B cell (primary cell): ENCODE results near the gene NCAN. TPM values are rescaled to one million over a fixed set of nuclear protein-coding genes. Genes with fewer than 3 reads are reported as not detected.

ENCODE experiments used
- ATAC-seq: fragments of 200-7000 bp; cut with Tn5 transposase; one replicate; pipeline ENCODE4 v1.10.0; 2021; ENCODE audit warnings: low read depth, mild to moderate bottlenecking, moderate number of reproducible peaks, moderate library complexity
- CTCF ChIA-PET: fragments of 350-600 bp; sonication (Branson Sonifier 250); formaldehyde crosslinking; loops from one replicate; lab custom pipeline; 2021; ENCODE audit warnings: antibody characterized with exemption, inconsistent platforms; lab: Charles Lee
- POLR2A ChIA-PET: fragments of 350-600 bp; sonication (Branson Sonifier 250); formaldehyde crosslinking; loops from one replicate; lab custom pipeline; 2021; ENCODE audit warnings: antibody characterized with exemption; lab: Charles Lee
- DNase-seq: peaks from one replicate; pipeline ENCODE4 v3.0.0; 2013
- H2AFZ ChIP-seq: 2 replicates; pipeline ENCODE4 v1.6.1; 2012; ENCODE audit warnings: mild to moderate bottlenecking, low read depth, low read length; ENCODE audit not compliant: insufficient read depth, poor library complexity, severe bottlenecking
- H3K27ac ChIP-seq, 2 donors: 1 replicate in 1 of 2; 2 replicates in 1 of 2; pipeline ENCODE4 v1.5.1; 2012 to 2013; ENCODE audit warnings: low read length in 2 of 2, mild to moderate bottlenecking in 2 of 2, moderate library complexity in 1 of 2
- H3K27me3 ChIP-seq, 4 experiments: fragments of 200-600 bp in 1 of 4; sonication (generic) in 1 of 4; replicated peaks in 1 of 4; 1 replicate in 2 of 4; 2 replicates in 2 of 4; pipeline versions ENCODE4 v1.6.1 to v1.7.0; 2013 to 2016; ENCODE audit warnings: low read length in 3 of 4, mild to moderate bottlenecking in 2 of 4, mixed read lengths in 1 of 4, moderate library complexity in 1 of 4; ENCODE audit not compliant: insufficient read depth in 4 of 4, control insufficient read depth in 3 of 4; ENCODE audit errors: control extremely low read depth in 1 of 4
- H3K36me3 ChIP-seq, 2 experiments: replicated peaks in 1 of 2; 1 replicate in 1 of 2; 2 replicates in 1 of 2; pipeline versions ENCODE4 v1.6.1 to v1.7.1; 2013; ENCODE audit warnings: low read length in 1 of 2; ENCODE audit not compliant: insufficient read depth in 2 of 2, control insufficient read depth in 1 of 2; ENCODE audit errors: control extremely low read depth in 1 of 2, extremely low read depth in 1 of 2
- H3K4me1 ChIP-seq, 2 donors: fragments of 200-600 bp in 1 of 2; sonication (generic) in 1 of 2; 1 replicate in 1 of 2; 2 replicates in 1 of 2; pipeline versions ENCODE4 v1.5.1 to v1.6.1; 2013 to 2017; ENCODE audit warnings: low read length in 2 of 2; ENCODE audit not compliant: control insufficient read depth in 2 of 2, insufficient read depth in 2 of 2
- H3K4me2 ChIP-seq: replicated peaks from 2 replicates; pipeline ENCODE3; 2012; ENCODE audit warnings: mild to moderate bottlenecking, low read depth, low read length; ENCODE audit not compliant: poor library complexity, severe bottlenecking
- H3K4me3 ChIP-seq, 5 experiments: fragments of 200-600 bp in 1 of 5; sonication (generic) in 1 of 5; 1 replicate in 3 of 5; 2 replicates in 2 of 5; pipeline versions ENCODE4 v1.5.1 to v1.7.0; 2011 to 2016; ENCODE audit warnings: low read length in 4 of 5, mild to moderate bottlenecking in 4 of 5, low read depth in 2 of 5, control low read depth in 1 of 5, moderate library complexity in 1 of 5; ENCODE audit not compliant: insufficient read depth in 1 of 5; ENCODE audit errors: control extremely low read depth in 1 of 5, extremely low read depth in 1 of 5
- H3K79me2 ChIP-seq: fragments of 200-600 bp; sonication (generic); one replicate; pipeline ENCODE4 v1.6.0; 2016; ENCODE audit warnings: low read length; ENCODE audit not compliant: control insufficient read depth, insufficient read depth
- H3K9ac ChIP-seq: fragments of 200-600 bp; sonication (generic); 2 replicates; pipeline ENCODE4 v1.6.1; 2017; ENCODE audit warnings: mild to moderate bottlenecking, low read length, moderate library complexity
- H3K9me3 ChIP-seq, 3 donors: one replicate each; pipeline versions ENCODE4 v1.6.1 to v1.7.1; 2013; ENCODE audit warnings: low read length in 2 of 3; ENCODE audit not compliant: control insufficient read depth in 2 of 3, insufficient read depth in 1 of 3; ENCODE audit errors: control extremely low read depth in 1 of 3
- H4K20me1 ChIP-seq: 2 replicates; pipeline ENCODE4 v1.6.0; 2012; ENCODE audit warnings: mild to moderate bottlenecking, low read length; ENCODE audit not compliant: insufficient read depth, control insufficient read depth, poor library complexity, severe bottlenecking
- H3K27ac Mint-ChIP-seq: one replicate; pipeline ENCODE4 v1.8.0; 2021; ENCODE audit warnings: mixed read lengths
- H3K27me3 Mint-ChIP-seq: one replicate; pipeline ENCODE4 v1.8.0; 2021; ENCODE audit warnings: mixed read lengths
- H3K4me1 Mint-ChIP-seq: one replicate; pipeline ENCODE4 v1.8.0; 2021; ENCODE audit warnings: mixed read lengths
- H3K4me3 Mint-ChIP-seq: one replicate; pipeline ENCODE4 v1.8.0; 2021; ENCODE audit warnings: mixed read lengths
- H3K9me3 Mint-ChIP-seq: one replicate; pipeline ENCODE4 v1.8.0; 2022; ENCODE audit warnings: mixed read lengths; ENCODE audit not compliant: insufficient read depth
- CTCF ChIP-seq: fragments of 200-600 bp; IDR thresholded peaks from one replicate; pipeline ENCODE4 v1.8.0; 2022; ENCODE audit warnings: antibody characterized with exemption, mild to moderate bottlenecking
- EZH2 ChIP-seq: IDR thresholded peaks from 2 replicates; pipeline ENCODE4 v1.6.1; 2012; ENCODE audit warnings: borderline replicate concordance, low read depth, mild to moderate bottlenecking, moderate library complexity, low read length; ENCODE audit not compliant: insufficient read depth, poor library complexity, severe bottlenecking
- WGBS: methylation state at CpG from one replicate; pipeline ENCODE4 v1.1.5; 2013; ENCODE audit warnings: missing lambda C conversion rate; ENCODE audit not compliant: insufficient coverage; 5-methylcytosine and 5-hydroxymethylcytosine counted together
- intact Hi-C: fragments of 100-400 bp; cut with micrococcal nuclease; formaldehyde crosslinking; loops from one replicate; pipeline ENCODE4 v1.10.0; 2022
- polyA plus RNA-seq: library from polyadenylated mRNA; depleted of rRNA; stranded (reverse); fragments of >200 nt; gene quantifications from 2 replicates; pipeline ENCODE4 v1.2.3, GENCODE V29; 2012
- total RNA-seq, 2 donors: library from RNA; stranded (reverse); fragments of 120-200 nt in 1 of 2; gene quantifications; 1 replicate in 1 of 2; 2 replicates in 1 of 2; pipeline versions ENCODE4 v1.2.3 to v1.2.4, GENCODE V29; 2013 to 2022

The NCAN gene
- total and polyA plus RNA-seq, 2 donors (not counting 1 experiment from before 2014, with no cell fraction given) = 0.03 TPM; not detected in 1

GRCh38 chr19:19213426-19214158, 1.8 kb downstream of the NCAN start:
- no peak for TF ChIP-seq EZH2
- TF ChIP-seq CTCF = no peak
- Mint-ChIP-seq H3K27ac (no peak overlapping the region), H3K9me3 (no peaks in the 10 kb centered on the region), H3K4me1 (peaks cover 4% of the 10 kb centered on the region), H3K27me3 (peaks cover 51% of the 10 kb centered on the region), H3K4me3 (no peak overlapping the region)
- DNase-seq = no peak
- POLR2A ChIA-PET = no interaction called here
- Histone ChIP-seq H3K36me3 (no peaks in the 10 kb centered on the region), H4K20me1 (no peaks in the 10 kb centered on the region), H3K4me1 (peaks cover 0 to 9% of the 10 kb centered on the region in 2 donors), H3K27ac (no peak overlapping the region), H3K9ac (no peak overlapping the region), H3K9me3 (peaks cover 0 to 23% (median 0%) of the 10 kb centered on the region in 3 donors), H3K4me2 (no peak overlapping the region), H3K79me2 (no peaks in the 10 kb centered on the region), H2AFZ (no peak overlapping the region), H3K4me3 (no peak overlapping the region), H3K27me3 (peaks cover 0 to 63% (median 31%) of the 10 kb centered on the region in 4 experiments)
- 48% methylated on average over 12 of the region's 21 CpGs for WGBS
- CTCF ChIA-PET = interaction anchor here (0.7 kb wide), 1 partner anchor 10 kb away, joined by 4 read pairs; the partner anchor contains the start of gene NR2C2AP
- no peak for ATAC-seq
- intact Hi-C loops = no loop called here

GRCh38 chr19:19214159-19214490, 2.4 kb downstream of the NCAN start:
- peaks cover 0 to 23% (median 0%) of the 10 kb centered on the region in 3 donors for H3K9me3 ChIP-seq
- H3K27me3 Mint-ChIP-seq = peaks cover 51% of the 10 kb centered on the region
- H3K36me3 ChIP-seq = no peaks in the 10 kb centered on the region
- no peak for TF ChIP-seq EZH2
- no peak for TF ChIP-seq CTCF
- H3K4me1 Mint-ChIP-seq = peaks cover 4% of the 10 kb centered on the region
- 4% methylated on average over 4 of the region's 5 CpGs for WGBS
- H3K4me3 ChIP-seq = no peak overlapping the region
- H2AFZ ChIP-seq = no peak overlapping the region
- H3K27ac Mint-ChIP-seq = no peak overlapping the region
- DNase-seq (no peak), ATAC-seq (no peak)
- CTCF ChIA-PET = interaction anchor here (0.5 to 0.7 kb wide), 2 partner anchors 11 to 289 kb away, joined by 3 to 4 read pairs; partner anchors contain the start of gene NR2C2AP
- no peaks in the 10 kb centered on the region for H3K79me2 ChIP-seq
- no peak overlapping the region for H3K9ac ChIP-seq
- no peaks in the 10 kb centered on the region for H4K20me1 ChIP-seq
- POLR2A ChIA-PET = no interaction called here
- H3K9me3 Mint-ChIP-seq = no peaks in the 10 kb centered on the region
- no peak overlapping the region for H3K27ac ChIP-seq
- peaks cover 0 to 9% of the 10 kb centered on the region in 2 donors for H3K4me1 ChIP-seq
- H3K4me3 Mint-ChIP-seq = no peak overlapping the region
- H3K27me3 ChIP-seq = peaks cover 0 to 63% (median 31%) of the 10 kb centered on the region in 4 experiments
- intact Hi-C loops = no loop called here
- H3K4me2 ChIP-seq = no peak overlapping the region
